ENCODE measurements around the gene FTH1.

Gene FTH1

GRCh38 chr11:61963016-61963281, 4.5 kb downstream of the FTH1 start:
- no peaks in the 10 kb centered on the region for H3K27me3 Mint-ChIP-seq
- H3K9me3 Mint-ChIP-seq: no peaks in the 10 kb centered on the region
- peaks cover 41 to 53% of the 10 kb centered on the region in 2 donors for H3K4me1 Mint-ChIP-seq
- H3K4me3 Mint-ChIP-seq: peak overlapping the region; percentile 47 to 76
- ATAC-seq (replicated peaks): no peak
- peaks cover 28 to 53% of the 10 kb centered on the region in 2 donors for H3K36me3 Mint-ChIP-seq
- peak overlapping the region; percentile 97 for H3K27ac Mint-ChIP-seq
- no peak for DNase-seq

- H3K27ac Mint-ChIP-seq: peak overlapping the region; percentile 97
- H3K36me3 Mint-ChIP-seq: peaks cover 28 to 54% of the 10 kb centered on the region in 2 donors
- H3K4me3 Mint-ChIP-seq: peak overlapping the region; percentile 47 to 76
- H3K9me3 Mint-ChIP-seq: no peaks in the 10 kb centered on the region
- peaks cover 41 to 52% of the 10 kb centered on the region in 2 donors for H3K4me1 Mint-ChIP-seq
- H3K27me3 Mint-ChIP-seq: no peaks in the 10 kb centered on the region
- DNase-seq (no peak), ATAC-seq (replicated peaks) (no peak)
Measured at GRCh38 chr11:61962213-61963015, 5.0 kb downstream of the FTH1 start.

- Mint-ChIP-seq H3K27ac (peak overlapping the region; percentile 85), H3K9me3 (no peaks in the 10 kb centered on the region), H3K4me3 (no peak overlapping the region), H3K36me3 (peaks cover 29 to 54% of the 10 kb centered on the region in 2 donors), H3K27me3 (no peaks in the 10 kb centered on the region), H3K4me1 (peaks cover 41 to 52% of the 10 kb centered on the region in 2 donors)
- DNase-seq (no peak), ATAC-seq (replicated peaks) (no peak)
Measured at GRCh38 chr11:61961570-61962212, 5.7 kb downstream of the FTH1 start.

- Mint-ChIP-seq H3K4me1 (peaks cover 45 to 60% of the 10 kb centered on the region in 2 donors), H3K9me3 (no peaks in the 10 kb centered on the region), H3K36me3 (peaks cover 35 to 56% of the 10 kb centered on the region in 2 donors), H3K4me3 (no peak overlapping the region), H3K27me3 (peaks cover 0 to 4% of the 10 kb centered on the region in 2 donors), H3K27ac (no peak overlapping the region)
- ATAC-seq (replicated peaks) (no peak), DNase-seq (no peak)
Measured at GRCh38 chr11:61960532-61960931, 6.9 kb downstream of the FTH1 start.

GRCh38 chr11:61959678-61960077, 7.8 kb downstream of the FTH1 start:
- H3K9me3 Mint-ChIP-seq: no peaks in the 10 kb centered on the region

GRCh38 chr11:61959114-61959513, 8.3 kb downstream of the FTH1 start:
- H3K9me3 Mint-ChIP-seq: no peaks in the 10 kb centered on the region
- ATAC-seq (replicated peaks): no peak
- no peak overlapping the region for H3K27ac Mint-ChIP-seq
- no peak overlapping the region for H3K4me3 Mint-ChIP-seq
- H3K36me3 Mint-ChIP-seq: peaks cover 23 to 44% of the 10 kb centered on the region in 2 donors
- peaks cover 35 to 60% of the 10 kb centered on the region in 2 donors for H3K4me1 Mint-ChIP-seq
- no peak for DNase-seq
- H3K27me3 Mint-ChIP-seq: peaks cover 4 to 18% of the 10 kb centered on the region in 2 donors

More at GRCh38 chr11:61959678-61960077, 7.8 kb downstream of the FTH1 start:
- ATAC-seq (replicated peaks) (no peak), DNase-seq (no peak)
- Mint-ChIP-seq H3K27me3 (peaks cover 0 to 12% of the 10 kb centered on the region in 2 donors), H3K36me3 (peaks cover 29 to 48% of the 10 kb centered on the region in 2 donors), H3K4me1 (peaks cover 37 to 60% of the 10 kb centered on the region in 2 donors), H3K4me3 (no peak overlapping the region), H3K27ac (no peak overlapping the region)

- ATAC-seq (replicated peaks) (no peak), DNase-seq (no peak)
- peaks cover 31 to 56% of the 10 kb centered on the region in 2 donors for H3K4me1 Mint-ChIP-seq
- H3K36me3 Mint-ChIP-seq: peaks cover 20 to 38% of the 10 kb centered on the region in 2 donors
- no peak overlapping the region for H3K4me3 Mint-ChIP-seq
- H3K9me3 Mint-ChIP-seq: no peaks in the 10 kb centered on the region
- peaks cover 7 to 20% of the 10 kb centered on the region in 2 donors for H3K27me3 Mint-ChIP-seq
- no peak overlapping the region for H3K27ac Mint-ChIP-seq
Measured at GRCh38 chr11:61958590-61958989, 8.8 kb downstream of the FTH1 start.

- Mint-ChIP-seq H3K36me3 (peaks cover 12 to 27% of the 10 kb centered on the region in 2 donors), H3K9me3 (no peaks in the 10 kb centered on the region), H3K27me3 (peaks cover 7 to 21% of the 10 kb centered on the region in 2 donors), H3K27ac (no peak overlapping the region), H3K4me1 (peaks cover 17 to 42% of the 10 kb centered on the region in 2 donors), H3K4me3 (no peak overlapping the region)
- ATAC-seq (replicated peaks) (no peak), DNase-seq (no peak)
Measured at GRCh38 chr11:61957021-61957770, 10.2 kb downstream of the FTH1 start.

- no peak for ATAC-seq (replicated peaks)
- Mint-ChIP-seq H3K27ac (no peak overlapping the region), H3K4me1 (peaks cover 9 to 34% of the 10 kb centered on the region in 2 donors), H3K36me3 (peaks cover 12 to 22% of the 10 kb centered on the region in 2 donors), H3K9me3 (no peaks in the 10 kb centered on the region), H3K4me3 (peak overlapping the region; percentile 56 to 74), H3K27me3 (peaks cover 11 to 27% of the 10 kb centered on the region in 2 donors)
- DNase-seq: no peak
Measured at GRCh38 chr11:61956191-61957020, 11.0 kb downstream of the FTH1 start.

- H3K4me1 Mint-ChIP-seq: peaks cover 7 to 26% of the 10 kb centered on the region in 2 donors
- peak overlapping the region; percentile 58 to 74 for H3K4me3 Mint-ChIP-seq
- ATAC-seq (replicated peaks) (peak; percentile 78 to 81), DNase-seq (no peak)
- H3K27me3 Mint-ChIP-seq: peaks cover 11 to 27% of the 10 kb centered on the region in 2 donors
- H3K36me3 Mint-ChIP-seq: peaks cover 12 to 22% of the 10 kb centered on the region in 2 donors
- peak overlapping the region; percentile 42 for H3K27ac Mint-ChIP-seq
- H3K9me3 Mint-ChIP-seq: no peaks in the 10 kb centered on the region
Measured at GRCh38 chr11:61955422-61956135, 11.9 kb downstream of the FTH1 start.

- peak overlapping the region; percentile 58 to 69 for H3K4me3 Mint-ChIP-seq
- ATAC-seq (replicated peaks) (peak; percentile 41 to 53), DNase-seq (no peak)
- no peaks in the 10 kb centered on the region for H3K9me3 Mint-ChIP-seq
- peaks cover 12 to 20% of the 10 kb centered on the region in 2 donors for H3K36me3 Mint-ChIP-seq
- H3K27ac Mint-ChIP-seq: no peak overlapping the region
- H3K4me1 Mint-ChIP-seq: peaks cover 8 to 24% of the 10 kb centered on the region in 2 donors
- peaks cover 11 to 27% of the 10 kb centered on the region in 2 donors for H3K27me3 Mint-ChIP-seq
Measured at GRCh38 chr11:61954851-61955421, 12.5 kb downstream of the FTH1 start.

GRCh38 chr11:61954106-61954850, 13.2 kb downstream of the FTH1 start:
- H3K9me3 Mint-ChIP-seq: no peaks in the 10 kb centered on the region
- H3K4me1 Mint-ChIP-seq: peaks cover 10 to 29% of the 10 kb centered on the region in 2 donors
- no peak overlapping the region for H3K4me3 Mint-ChIP-seq
- peaks cover 11 to 27% of the 10 kb centered on the region in 2 donors for H3K27me3 Mint-ChIP-seq
- ATAC-seq (replicated peaks) (no peak), DNase-seq (no peak)
- peaks cover 12 to 18% of the 10 kb centered on the region in 2 donors for H3K36me3 Mint-ChIP-seq
- no peak overlapping the region for H3K27ac Mint-ChIP-seq
